HepG2 (cell line): ENCODE results near the gene H3-3A. TPM values are rescaled to one million over a fixed set of nuclear protein-coding genes. Genes with fewer than 3 reads are reported as not detected.

Experiments used
- ATF1 ChIP-seq: IDR thresholded peaks from 2 replicates; pipeline ENCODE4 v1.6.1; 2016; ENCODE audit warnings: mild to moderate bottlenecking, control low read depth
- EEA1 ChIP-seq: sonication (generic); formaldehyde crosslinking; IDR thresholded peaks from 2 replicates; pipeline ENCODE4 v1.5.1; 2020; ENCODE audit warnings: mild to moderate bottlenecking, missing genetic modification reagents, borderline replicate concordance
- HCFC1 ChIP-seq: fragments of 150-350 bp; IDR thresholded peaks from 2 replicates; pipeline ENCODE4 v1.6.1; 2014; ENCODE audit warnings: low read depth, low read length
- NFE2 ChIP-seq: sonication (generic); formaldehyde crosslinking; IDR thresholded peaks from 2 replicates; pipeline ENCODE4 v1.4.0; 2020; ENCODE audit warnings: missing genetic modification reagents
- SIX1 ChIP-seq: sonication (generic); formaldehyde crosslinking; IDR thresholded peaks from 2 replicates; pipeline ENCODE4 v1.4.0; 2020; ENCODE audit warnings: missing genetic modification reagents, borderline replicate concordance
- SMYD3 ChIP-seq: sonication (generic); formaldehyde crosslinking; IDR thresholded peaks from 2 replicates; pipeline ENCODE4 v1.8.1; 2023; ENCODE audit warnings: mild to moderate bottlenecking, missing genetic modification reagents
- TOPORS ChIP-seq: sonication (generic); formaldehyde crosslinking; IDR thresholded peaks from 2 replicates; pipeline ENCODE4 v1.8.0; 2023; ENCODE audit warnings: mild to moderate bottlenecking, missing genetic modification reagents
- ZNF546 ChIP-seq: sonication (generic); formaldehyde crosslinking; conservative IDR thresholded peaks from 2 replicates; pipeline ENCODE4 v1.8.1; 2023; ENCODE audit warnings: mild to moderate bottlenecking, missing genetic modification reagents
- polyA plus RNA-seq, 8 experiments: library from polyadenylated mRNA; depleted of rRNA in 3 of 8; stranded (reverse) in 7 of 8; unstranded in 1 of 8; fragments of >200 nt; fragmentation: Illumina TruSeq in 4 of 8; extraction: Trizol in 4 of 8; gene quantifications; 2 replicates each; pipeline versions ENCODE4 v1.2.1 to v1.2.3, GENCODE V29; 2011 to 2016; ENCODE audit warnings: low read depth in 4 of 8, missing spikeins in 1 of 8, mixed read lengths in 1 of 8; ENCODE audit not compliant: insufficient read depth in 1 of 8
- total RNA-seq, 5 experiments: library from RNA; depleted of rRNA; stranded (reverse); fragments of >200 nt; fragmentation: Illumina TruSeq; extraction: Trizol; gene quantifications; 2 replicates each; pipeline ENCODE4 v1.2.3, GENCODE V29; 2016; ENCODE audit warnings: low read depth in 1 of 5
- TF ChIP-seq, protein P1 (sequence below): IDR thresholded peaks from 2 replicates; pipeline ENCODE4 v1.4.0; 2020; ENCODE audit warnings: mild to moderate bottlenecking, missing genetic modification reagents
- TF ChIP-seq, protein P2 (sequence below): IDR thresholded peaks from 2 replicates; pipeline ENCODE4 v1.6.1; 2016; ENCODE audit warnings: mild to moderate bottlenecking
- TF ChIP-seq, protein P3 (sequence below): IDR thresholded peaks from 2 replicates; pipeline ENCODE4 v1.6.1; 2016
- TF ChIP-seq, protein P4 (sequence below): sonication (generic); formaldehyde crosslinking; IDR thresholded peaks from 2 replicates; pipeline ENCODE4 v1.4.0; 2020; ENCODE audit warnings: missing genetic modification reagents, borderline replicate concordance
- TF ChIP-seq, protein P5 (sequence below): sonication (generic); formaldehyde crosslinking; IDR thresholded peaks from 2 replicates; pipeline ENCODE4 v1.8.1; 2023; ENCODE audit warnings: mild to moderate bottlenecking, missing genetic modification reagents

Gene H3-3A
- total and polyA plus RNA-seq, 2 of the 13 experiments (the other 11 are each of a cell fraction or from before 2014, with no cell fraction given), result 221 to 320 TPM

DNA sequence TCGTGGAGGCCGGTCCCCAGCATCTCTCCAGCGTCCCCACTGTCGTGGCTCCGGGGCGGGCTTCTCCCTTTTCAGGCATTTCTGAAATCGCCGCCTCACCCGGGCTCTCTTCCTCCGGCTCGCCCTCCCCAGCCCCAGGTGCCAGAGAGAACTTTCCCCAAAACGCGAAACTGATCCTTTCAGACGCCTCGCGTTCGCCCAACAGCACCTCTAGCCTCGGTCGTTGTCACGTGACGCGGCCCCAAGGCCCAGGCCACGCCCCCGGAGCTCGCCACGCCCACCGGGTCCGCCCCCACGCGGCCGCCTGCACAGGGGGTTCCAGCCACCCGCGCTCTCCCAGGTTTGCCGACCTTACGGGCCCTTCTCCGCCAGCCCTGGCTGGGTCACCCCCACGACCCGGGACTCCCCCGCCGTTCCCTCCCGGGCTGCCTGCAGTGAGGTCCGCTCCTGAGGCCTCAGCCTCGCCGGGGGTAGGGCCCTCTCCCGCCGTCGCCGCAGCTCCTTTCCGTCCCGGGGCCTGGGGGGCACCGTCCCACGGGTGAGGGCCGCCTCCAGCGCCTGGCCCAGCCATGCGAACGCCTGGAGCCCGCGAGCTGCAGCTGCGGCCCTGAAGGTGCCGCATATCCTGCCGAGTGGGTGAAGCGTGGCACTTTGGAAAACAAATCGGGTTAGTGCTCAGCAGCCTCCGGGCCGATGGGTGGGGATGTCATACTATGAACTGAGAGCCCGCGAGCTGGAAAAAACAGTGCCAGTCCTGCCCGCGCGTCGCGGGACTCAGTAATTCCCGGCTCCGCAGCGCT lies 21.0 kb downstream of the H3-3A start (continued):
- TF ChIP-seq ZNF546 (CRISPR knock-in tag) (peak; percentile 80; the same call in 1 of the 2 replicates), HCFC1 (no peak), SIX1 (CRISPR knock-in tag) (no peak), EEA1 (CRISPR knock-in tag) (peak; percentile 76; the same call in 1 of the 2 replicates), NFE2 (CRISPR knock-in tag) (no peak), TOPORS (CRISPR knock-in tag) (peak; percentile 67; the same call in 1 of the 2 replicates), SMYD3 (CRISPR knock-in tag) (peak; percentile 60; the same call in 1 of the 2 replicates), ATF1 (no peak)
- TF ChIP-seq, protein P1, sequence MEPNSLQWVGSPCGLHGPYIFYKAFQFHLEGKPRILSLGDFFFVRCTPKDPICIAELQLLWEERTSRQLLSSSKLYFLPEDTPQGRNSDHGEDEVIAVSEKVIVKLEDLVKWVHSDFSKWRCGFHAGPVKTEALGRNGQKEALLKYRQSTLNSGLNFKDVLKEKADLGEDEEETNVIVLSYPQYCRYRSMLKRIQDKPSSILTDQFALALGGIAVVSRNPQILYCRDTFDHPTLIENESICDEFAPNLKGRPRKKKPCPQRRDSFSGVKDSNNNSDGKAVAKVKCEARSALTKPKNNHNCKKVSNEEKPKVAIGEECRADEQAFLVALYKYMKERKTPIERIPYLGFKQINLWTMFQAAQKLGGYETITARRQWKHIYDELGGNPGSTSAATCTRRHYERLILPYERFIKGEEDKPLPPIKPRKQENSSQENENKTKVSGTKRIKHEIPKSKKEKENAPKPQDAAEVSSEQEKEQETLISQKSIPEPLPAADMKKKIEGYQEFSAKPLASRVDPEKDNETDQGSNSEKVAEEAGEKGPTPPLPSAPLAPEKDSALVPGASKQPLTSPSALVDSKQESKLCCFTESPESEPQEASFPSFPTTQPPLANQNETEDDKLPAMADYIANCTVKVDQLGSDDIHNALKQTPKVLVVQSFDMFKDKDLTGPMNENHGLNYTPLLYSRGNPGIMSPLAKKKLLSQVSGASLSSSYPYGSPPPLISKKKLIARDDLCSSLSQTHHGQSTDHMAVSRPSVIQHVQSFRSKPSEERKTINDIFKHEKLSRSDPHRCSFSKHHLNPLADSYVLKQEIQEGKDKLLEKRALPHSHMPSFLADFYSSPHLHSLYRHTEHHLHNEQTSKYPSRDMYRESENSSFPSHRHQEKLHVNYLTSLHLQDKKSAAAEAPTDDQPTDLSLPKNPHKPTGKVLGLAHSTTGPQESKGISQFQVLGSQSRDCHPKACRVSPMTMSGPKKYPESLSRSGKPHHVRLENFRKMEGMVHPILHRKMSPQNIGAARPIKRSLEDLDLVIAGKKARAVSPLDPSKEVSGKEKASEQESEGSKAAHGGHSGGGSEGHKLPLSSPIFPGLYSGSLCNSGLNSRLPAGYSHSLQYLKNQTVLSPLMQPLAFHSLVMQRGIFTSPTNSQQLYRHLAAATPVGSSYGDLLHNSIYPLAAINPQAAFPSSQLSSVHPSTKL, result peak; percentile 25; the same call in 1 of the 2 replicates
- TF ChIP-seq, protein P2, sequence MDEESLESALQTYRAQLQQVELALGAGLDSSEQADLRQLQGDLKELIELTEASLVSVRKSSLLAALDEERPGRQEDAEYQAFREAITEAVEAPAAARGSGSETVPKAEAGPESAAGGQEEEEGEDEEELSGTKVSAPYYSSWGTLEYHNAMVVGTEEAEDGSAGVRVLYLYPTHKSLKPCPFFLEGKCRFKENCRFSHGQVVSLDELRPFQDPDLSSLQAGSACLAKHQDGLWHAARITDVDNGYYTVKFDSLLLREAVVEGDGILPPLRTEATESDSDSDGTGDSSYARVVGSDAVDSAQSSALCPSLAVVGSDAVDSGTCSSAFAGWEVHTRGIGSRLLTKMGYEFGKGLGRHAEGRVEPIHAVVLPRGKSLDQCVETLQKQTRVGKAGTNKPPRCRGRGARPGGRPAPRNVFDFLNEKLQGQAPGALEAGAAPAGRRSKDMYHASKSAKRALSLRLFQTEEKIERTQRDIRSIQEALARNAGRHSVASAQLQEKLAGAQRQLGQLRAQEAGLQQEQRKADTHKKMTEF (CRISPR knock-in tag), result peak; percentile 87
- TF ChIP-seq, protein P3, sequence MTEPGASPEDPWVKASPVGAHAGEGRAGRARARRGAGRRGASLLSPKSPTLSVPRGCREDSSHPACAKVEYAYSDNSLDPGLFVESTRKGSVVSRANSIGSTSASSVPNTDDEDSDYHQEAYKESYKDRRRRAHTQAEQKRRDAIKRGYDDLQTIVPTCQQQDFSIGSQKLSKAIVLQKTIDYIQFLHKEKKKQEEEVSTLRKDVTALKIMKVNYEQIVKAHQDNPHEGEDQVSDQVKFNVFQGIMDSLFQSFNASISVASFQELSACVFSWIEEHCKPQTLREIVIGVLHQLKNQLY, result peak; percentile 44; the same call in 1 of the 2 replicates
- TF ChIP-seq, protein P4, sequence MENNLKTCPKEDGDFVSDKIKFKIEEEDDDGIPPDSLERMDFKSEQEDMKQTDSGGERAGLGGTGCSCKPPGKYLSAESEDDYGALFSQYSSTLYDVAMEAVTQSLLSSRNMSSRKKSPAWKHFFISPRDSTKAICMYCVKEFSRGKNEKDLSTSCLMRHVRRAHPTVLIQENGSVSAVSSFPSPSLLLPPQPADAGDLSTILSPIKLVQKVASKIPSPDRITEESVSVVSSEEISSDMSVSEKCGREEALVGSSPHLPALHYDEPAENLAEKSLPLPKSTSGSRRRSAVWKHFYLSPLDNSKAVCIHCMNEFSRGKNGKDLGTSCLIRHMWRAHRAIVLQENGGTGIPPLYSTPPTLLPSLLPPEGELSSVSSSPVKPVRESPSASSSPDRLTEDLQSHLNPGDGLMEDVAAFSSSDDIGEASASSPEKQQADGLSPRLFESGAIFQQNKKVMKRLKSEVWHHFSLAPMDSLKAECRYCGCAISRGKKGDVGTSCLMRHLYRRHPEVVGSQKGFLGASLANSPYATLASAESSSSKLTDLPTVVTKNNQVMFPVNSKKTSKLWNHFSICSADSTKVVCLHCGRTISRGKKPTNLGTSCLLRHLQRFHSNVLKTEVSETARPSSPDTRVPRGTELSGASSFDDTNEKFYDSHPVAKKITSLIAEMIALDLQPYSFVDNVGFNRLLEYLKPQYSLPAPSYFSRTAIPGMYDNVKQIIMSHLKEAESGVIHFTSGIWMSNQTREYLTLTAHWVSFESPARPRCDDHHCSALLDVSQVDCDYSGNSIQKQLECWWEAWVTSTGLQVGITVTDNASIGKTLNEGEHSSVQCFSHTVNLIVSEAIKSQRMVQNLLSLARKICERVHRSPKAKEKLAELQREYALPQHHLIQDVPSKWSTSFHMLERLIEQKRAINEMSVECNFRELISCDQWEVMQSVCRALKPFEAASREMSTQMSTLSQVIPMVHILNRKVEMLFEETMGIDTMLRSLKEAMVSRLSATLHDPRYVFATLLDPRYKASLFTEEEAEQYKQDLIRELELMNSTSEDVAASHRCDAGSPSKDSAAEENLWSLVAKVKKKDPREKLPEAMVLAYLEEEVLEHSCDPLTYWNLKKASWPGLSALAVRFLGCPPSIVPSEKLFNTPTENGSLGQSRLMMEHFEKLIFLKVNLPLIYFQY, result peak; percentile 81
- TF ChIP-seq, protein P5, sequence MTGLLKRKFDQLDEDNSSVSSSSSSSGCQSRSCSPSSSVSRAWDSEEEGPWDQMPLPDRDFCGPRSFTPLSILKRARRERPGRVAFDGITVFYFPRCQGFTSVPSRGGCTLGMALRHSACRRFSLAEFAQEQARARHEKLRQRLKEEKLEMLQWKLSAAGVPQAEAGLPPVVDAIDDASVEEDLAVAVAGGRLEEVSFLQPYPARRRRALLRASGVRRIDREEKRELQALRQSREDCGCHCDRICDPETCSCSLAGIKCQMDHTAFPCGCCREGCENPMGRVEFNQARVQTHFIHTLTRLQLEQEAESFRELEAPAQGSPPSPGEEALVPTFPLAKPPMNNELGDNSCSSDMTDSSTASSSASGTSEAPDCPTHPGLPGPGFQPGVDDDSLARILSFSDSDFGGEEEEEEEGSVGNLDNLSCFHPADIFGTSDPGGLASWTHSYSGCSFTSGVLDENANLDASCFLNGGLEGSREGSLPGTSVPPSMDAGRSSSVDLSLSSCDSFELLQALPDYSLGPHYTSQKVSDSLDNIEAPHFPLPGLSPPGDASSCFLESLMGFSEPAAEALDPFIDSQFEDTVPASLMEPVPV (CRISPR knock-in tag), result no peak; the same call in 1 of the 2 replicates
